Measurements from ENCODE around the gene FCRLB.

GRCh38 chr1:161731241-161731640 lies 9.9 kb downstream of the FCRLB start:
- TF ChIP-seq CTCF (IDR thresholded peaks at IDR 0.05) (no peak), EP300 (IDR thresholded peaks at IDR 0.05) (no peak)
